GM19395 (cell line): ENCODE data around the gene P2RX1.

Experiments
- ATAC-seq: cut with Tn5 transposase; IDR thresholded peaks from one replicate; pipeline ENCODE4 v1.9.1; 2021; ENCODE audit warnings: mild to moderate bottlenecking, moderate library complexity; ENCODE audit not compliant: unreplicated experiment

Gene P2RX1

DNA sequence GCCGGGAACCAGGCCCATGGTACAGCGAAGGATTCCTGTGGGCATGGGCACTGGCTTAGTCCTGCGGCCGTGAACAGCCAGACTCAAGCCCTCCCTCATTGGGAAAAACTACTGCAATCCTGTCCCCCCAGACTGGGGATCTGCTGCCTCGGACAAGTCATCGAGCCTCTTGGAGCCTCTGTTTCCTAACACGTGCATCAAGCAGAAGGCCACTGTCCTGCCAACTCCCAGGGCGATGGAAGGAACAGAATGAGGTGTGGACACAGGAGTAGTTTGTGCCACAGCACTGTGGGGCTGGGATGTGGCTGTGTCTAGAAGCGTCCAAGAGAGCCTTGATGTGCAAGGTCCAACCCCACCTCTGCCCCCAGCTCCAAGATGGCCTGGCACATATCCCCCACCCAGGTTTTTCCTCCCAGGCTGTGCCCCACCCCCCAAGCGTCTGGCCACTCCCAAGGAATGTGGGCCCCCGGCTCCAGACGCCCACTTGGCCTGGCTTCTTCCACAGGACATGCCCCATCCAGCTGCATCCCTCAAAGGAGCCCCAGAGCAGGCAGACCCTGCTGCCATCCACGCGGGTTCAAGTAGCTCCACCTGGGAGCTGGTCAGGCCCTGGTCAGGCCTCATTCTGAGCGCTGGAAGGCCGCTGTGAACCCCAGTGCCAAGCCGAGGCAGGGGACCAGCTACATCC, 26.8 kb downstream of the P2RX1 start:
- no peak for ATAC-seq

DNA sequence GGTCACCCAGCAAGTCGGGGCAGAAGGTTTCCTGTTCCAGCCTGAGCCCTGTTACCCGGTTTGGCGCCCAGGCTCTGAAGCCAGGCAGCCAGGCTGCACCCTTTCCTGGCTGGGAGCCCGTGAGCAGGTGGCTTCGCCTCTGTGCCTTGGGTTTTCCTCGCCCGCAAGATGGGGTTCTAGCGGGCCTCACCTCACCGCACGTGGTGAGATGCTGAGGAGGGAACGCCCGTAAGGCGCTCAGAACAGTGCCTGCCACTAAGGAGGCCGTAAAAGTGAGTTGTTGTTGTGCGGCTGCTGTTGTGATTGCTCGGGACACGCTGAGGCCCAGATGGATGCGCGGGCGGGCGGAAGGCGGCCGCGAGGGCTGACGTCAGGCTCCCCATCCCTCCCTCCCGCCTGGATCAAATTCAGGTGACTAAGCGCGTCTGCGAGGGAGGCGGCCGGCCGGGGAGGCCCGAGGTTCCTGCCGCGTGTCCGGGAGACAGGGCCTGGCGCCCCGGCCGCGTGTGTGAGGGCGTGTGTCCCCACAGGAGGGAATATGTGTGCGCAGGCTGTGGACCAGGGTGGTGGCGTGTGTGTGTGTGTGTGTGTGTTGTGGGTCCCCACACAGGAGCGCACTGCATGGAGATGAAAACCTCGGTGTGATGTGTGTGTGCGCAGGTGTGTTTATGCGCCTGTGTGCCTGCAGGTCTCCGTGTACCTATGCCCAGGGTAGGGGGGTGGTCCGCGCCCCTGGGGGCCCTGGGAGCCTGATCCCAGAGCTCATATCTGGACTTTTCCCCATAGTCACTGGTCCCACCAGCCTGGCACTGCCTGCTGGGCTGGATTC, 27.7 kb downstream of the P2RX1 start:
- ATAC-seq: no peak

DNA sequence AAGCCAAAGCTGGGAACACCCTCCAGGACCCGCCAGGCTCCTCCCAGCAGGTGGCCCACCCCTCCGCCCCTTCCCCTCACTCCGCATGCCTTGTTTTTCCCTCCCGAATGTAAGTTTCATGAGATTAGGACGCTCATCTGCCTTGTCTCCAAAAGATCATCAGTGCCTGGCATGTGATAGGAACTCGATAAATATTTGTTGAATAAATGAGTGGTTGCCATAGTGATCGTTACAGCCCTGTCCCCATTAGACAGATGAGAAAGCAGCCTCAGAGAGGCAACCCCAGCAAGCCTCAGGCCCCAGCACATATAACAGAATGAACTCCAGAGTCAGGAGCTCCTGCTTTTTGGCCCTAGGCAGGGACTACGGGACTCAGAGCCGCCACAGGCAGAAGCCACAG, 28.5 kb downstream of the P2RX1 start:
- ATAC-seq: no peak

DNA sequence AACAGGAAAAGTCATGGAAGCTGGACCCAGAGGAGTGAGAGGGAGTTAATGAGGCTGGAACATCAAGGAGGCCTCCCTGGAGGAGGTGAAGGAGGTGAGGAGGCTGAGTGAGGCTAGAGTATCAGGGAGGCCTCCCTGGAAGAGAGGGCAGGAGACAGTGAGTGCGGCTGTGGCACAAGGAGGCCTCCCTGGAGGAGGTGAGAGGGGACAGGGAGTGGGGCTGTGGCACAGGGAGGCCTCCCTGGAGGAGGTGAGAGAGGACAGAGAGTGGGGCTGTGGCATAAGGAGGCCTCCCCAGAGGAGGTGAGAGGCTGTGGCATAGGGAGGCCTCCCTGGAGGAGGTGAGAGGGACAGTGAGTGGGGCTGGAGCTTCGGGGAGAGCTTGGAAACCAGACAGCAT, 28.9 kb downstream of the P2RX1 start:
- ATAC-seq: no peak

GRCh38 chr17:3886776-3887175, 29.5 kb downstream of the P2RX1 start:
- no peak for ATAC-seq

DNA sequence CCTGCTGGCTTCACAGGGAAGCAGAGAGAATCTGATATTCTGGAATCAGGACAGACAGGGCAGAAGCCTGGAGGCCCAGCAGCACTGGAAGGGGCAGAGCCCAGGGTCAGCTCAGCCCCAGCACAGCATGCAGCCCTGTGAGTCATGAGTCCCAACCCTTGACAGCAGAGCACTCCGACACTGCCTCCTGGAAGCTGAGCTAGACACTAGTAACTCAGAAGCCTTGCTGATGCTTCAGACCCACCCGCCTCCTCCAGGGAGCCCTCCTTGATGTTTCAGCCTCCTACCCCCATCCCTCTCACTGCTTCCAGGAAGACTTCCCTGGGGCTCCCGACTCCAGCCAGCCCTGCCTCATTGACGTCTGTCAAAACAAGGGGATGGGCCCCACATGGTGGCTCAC, 30.3 kb downstream of the P2RX1 start:
- ATAC-seq: no peak

DNA sequence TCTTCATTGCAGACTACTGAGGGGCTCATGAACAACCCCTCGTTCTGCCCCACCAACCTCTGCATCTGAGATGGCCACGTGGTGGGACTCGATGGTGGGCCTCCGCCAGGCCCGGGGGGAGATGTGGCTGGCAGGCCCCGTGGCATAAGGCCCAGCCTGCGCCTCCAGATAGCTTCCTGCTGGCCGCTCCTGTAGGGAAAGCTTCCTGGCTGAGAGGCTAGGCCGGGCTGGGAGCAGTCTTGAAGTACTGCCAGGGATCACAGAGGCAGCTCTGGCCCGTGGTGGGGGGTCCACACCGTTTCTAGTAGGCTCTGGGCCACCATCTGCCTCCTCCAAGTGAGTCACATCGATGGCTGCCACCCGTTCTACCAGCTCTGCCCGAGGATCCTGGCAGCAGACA, 31.0 kb downstream of the P2RX1 start:
- no peak for ATAC-seq

DNA sequence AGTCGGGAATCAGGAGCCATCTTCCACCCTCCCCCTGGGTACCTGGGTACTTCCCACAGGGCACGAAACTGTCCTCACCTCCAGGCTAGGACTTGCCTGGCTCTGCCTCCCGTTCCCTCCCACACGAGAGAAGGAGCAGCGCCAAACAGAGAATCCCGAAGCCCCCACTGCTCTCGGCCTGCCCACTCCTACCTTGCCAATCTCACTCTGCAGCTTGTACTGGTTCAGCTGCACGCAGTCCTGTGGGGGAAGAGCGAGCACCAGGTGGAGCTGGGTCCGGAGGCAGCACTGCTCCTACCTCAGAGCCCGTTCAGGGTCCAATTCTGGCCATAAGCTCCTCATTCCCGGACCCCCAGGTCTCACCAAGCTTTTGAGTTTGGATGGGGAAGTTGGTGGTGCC, 32.1 kb downstream of the P2RX1 start:
- ATAC-seq: no peak

DNA sequence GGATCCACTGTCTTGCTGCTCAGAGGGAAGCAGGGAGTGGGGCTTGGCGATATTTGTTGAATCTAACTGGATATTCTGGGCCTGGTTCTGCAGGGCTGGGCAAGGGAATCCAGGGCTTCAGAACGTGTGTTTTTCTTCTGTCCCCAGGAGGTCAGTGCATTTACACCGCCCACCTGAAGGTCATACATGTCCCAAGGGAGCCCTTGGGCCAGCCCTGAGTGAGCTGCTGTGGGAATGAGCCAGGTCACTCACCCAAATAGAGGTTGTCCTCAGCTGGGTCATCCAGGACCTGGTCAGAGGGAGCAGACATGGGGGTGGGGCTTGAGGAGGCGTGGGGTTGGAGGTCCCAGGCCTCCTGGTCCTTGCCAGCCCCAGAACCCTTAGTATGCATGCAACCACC, 34.0 kb downstream of the P2RX1 start:
- no peak for ATAC-seq

GRCh38 chr17:3880983-3881382, 35.3 kb downstream of the P2RX1 start:
- ATAC-seq: no peak

DNA sequence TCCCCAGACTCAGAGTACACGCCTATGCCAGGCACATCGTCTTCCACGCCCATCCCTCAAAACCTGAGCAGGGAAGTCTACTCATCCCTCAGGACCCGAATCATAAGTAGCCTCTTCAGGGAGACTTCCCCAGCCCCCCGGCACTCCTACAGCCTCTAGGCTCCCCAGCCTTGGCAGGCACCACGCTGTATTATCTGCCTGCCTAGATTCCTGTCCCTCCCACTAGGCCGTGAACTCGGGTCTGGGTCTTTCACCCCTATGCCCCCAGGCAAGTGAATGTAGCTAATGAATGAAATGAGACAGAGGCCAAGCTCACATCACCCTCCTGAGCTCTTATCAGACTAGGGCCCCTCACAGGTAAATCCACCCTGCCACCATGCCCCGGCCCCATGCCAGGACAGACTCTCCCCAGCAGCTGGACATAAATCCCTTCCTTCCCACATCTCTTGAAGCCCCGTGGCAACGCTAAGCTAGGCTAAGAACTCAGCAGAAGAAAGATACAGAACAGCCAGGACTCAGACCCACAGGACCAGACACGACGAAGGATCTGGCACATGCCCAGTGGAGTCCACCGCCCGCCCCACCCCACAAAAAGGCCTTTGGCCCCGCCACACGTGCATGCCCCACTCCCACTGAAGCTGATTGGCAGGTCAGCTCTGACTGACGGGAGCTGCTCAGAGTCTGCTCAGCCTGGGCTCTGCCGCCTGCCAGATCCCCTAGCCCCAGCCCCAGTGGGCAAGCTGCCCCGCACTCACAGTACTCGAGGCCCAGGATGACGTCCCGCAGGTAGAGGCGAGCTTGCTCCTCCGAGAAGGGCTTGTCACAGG, 36.5 kb downstream of the P2RX1 start:
- no peak for ATAC-seq

DNA sequence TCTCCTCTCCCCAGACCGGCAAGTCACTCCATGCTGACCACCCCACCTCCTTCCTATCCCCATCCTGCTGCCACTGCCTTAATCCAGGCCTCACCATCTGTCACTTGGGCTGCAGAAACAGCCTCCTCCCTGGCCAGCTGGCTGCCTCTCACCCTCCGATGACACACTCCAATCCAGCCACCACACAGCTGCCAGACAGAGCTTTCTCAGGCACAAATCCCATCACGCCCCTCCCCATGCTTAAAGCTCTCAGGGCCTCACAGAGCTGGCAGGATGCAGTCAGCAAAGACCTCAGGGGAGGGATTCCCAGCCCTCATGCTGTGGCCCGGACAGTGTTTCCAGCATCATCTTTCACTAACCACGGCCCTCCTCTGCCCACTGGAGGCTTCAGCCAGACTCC, 37.1 kb downstream of the P2RX1 start:
- ATAC-seq: no peak

- ATAC-seq: no peak
Observed at GRCh38 chr17:3877220-3877619, 39.0 kb downstream of the P2RX1 start.

DNA sequence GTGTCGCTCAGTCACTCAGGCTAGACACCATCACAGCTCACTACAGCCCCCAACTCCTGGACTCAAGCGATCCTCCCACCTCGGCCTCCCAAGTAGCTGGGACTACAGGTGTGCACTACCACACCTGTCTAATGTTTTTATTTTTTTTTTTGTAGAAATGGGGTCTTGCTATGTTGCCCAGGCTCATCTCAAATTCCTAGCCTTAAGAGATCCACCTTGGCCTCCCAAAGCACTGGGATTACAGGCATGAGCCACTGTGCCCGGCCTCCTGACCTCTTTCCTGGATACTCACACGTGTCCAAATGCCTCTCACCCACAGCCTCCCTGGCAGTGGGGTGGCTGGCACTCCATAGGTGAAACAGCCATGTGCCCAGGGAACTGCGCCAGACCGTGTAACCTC, 40.9 kb downstream of the P2RX1 start:
- ATAC-seq: no peak

DNA sequence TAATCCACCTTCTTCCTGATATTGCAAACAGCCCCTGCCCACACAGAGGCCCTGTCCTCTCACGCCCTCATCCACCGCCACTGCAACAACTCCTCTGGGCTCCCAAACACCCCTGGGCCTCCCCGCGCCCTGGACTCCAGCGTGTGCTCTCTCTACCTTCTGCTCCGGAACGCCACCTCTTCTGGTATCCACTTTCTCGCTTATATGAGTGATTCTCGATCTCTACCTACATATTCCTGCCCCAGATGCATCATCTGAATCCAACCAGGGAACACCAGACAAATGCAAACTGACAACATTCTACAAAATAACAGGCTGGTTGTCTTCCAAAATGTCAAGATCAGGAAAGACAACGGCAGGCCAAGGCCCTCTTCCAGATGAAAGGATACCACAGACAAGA, 42.4 kb downstream of the P2RX1 start:
- ATAC-seq: no peak

- ATAC-seq: no peak
Observed at GRCh38 chr17:3870871-3871306, 45.4 kb downstream of the P2RX1 start.

DNA sequence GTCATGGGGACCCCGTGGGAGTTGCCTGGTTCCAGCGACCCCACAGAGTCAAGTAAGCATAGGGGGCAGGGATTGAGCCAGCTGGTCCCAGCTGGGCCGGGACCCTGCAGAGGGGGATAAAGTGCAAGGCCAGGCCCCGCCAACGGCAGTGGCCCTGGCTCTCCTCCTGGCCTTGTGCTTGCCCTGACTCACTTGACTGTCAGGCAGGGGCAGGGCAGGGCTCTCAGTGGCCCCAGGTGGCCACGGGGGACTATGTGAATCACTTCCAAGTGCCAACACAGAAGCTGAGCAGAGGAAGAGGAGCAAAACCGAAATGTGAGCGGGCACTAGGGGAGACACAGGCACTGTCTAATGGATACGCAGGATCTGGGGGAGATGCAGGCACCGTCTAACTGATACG, 48.7 kb downstream of the P2RX1 start:
- ATAC-seq: no peak

DNA sequence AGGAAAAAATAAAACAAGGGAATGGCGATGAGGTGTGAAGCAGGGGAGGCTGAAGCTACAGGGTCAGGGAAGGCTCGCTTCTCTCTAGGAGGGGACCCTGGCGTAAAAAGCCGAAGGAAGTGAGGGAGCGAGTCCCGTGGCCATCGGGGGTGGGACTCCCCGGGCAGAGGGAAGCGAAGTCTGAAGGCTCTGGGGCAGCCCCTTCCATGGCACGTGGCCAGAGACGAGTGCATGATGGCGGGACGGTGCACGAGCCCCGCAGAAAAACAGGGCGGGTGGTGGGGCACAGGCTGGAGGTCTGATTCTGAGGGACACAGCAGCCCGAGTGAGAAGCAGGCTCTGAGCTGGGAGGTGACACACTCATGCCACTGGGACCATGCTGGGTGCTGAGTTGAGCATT, 49.2 kb downstream of the P2RX1 start:
- ATAC-seq: no peak

- no peak for ATAC-seq
Observed at GRCh38 chr17:3866276-3866675, 50.0 kb downstream of the P2RX1 start.

GRCh38 chr17:3865176-3865575, 51.1 kb downstream of the P2RX1 start:
- no peak for ATAC-seq

DNA sequence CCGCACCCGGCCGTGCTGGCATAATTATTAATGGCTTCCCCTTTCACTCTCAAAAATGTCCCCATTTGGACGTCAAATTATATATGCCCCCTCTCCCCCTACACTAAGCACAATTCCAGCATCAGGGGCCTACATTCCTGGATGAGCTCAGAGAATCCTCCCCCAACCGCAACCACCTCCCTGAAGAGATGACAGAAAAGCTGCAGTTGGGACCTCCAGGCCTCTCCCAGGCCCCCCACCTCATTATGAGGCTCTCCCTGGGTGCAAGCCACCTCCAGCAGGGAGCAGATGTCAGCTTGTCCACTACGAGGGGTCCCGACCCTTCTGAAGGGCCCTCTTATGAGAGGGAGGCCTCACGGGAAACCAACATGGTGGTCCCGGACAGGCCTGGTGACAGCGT, 51.7 kb downstream of the P2RX1 start:
- ATAC-seq: no peak
